GM21786 (cell line): ENCODE measurements around the gene CCDC85C.

ENCODE experiments used
- ATAC-seq: cut with Tn5 transposase; IDR thresholded peaks from one replicate; pipeline ENCODE4 v1.9.1; 2021; ENCODE audit not compliant: unreplicated experiment

The CCDC85C gene

DNA sequence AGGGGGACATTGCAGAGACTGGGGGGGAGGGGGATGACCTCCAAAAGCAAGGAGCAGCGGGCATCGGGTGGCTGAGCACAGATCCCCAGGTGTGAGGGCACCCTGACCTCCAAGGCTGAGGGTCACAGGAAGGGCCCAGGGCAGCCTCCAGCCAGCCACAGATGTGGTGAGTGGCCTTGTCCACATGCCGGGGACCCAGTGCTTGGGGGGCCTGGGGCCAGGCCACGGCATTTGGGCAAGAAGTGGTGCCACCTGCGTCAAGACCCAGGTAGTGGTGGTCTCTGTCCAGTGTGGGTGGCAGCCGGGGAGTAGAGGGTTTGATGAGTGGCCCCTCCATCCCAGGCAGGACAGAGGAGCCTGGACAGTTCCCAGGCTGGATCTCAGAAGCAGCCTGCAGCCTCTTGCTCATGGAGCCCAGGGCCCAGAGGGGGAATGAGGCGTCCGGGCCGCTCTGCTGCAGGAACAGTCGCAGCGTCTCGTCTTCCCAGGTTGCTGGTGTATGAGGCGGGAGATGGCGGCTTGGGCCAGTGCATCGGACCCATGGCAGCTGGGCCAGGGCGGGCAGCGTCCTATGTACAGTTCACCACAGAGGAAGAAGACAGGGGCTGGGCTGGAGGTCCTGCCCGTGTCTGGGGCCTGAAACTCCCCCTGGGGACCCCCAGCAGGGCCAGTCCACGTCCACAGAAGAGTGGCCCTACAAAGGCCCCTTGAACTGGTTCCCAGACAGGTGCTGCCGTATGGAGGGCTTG, 89.3 kb downstream of the CCDC85C start:
- ATAC-seq: no peak

DNA sequence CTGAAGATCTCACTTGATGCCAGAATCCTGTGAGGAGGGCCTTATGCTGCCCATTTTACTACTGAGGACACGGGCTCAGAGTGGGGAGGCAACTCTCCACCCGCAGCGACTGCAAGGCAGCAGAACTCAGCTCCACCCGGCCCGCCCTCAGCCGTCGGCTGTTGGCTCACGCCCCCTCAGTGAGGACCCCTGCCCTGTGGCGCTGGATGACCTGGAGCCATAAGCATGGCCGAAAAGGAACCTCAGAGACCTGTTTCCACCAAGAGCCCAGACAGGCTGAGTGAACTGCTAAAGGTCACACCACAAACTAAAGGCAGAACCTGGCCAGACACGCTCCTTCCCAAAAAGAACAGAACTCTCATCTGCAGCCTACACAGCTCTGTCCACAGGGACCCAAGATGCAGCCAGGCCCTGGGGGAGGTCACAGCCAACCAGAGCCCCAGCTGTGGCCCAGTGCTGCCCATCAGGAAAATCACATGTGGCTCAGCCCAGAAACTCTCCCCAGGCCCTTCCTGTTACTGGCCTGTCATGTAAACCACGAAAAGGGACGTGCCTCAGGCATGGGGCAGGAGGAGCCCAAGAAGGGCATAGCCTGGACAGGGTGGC, 90.0 kb downstream of the CCDC85C start:
- ATAC-seq: no peak

DNA sequence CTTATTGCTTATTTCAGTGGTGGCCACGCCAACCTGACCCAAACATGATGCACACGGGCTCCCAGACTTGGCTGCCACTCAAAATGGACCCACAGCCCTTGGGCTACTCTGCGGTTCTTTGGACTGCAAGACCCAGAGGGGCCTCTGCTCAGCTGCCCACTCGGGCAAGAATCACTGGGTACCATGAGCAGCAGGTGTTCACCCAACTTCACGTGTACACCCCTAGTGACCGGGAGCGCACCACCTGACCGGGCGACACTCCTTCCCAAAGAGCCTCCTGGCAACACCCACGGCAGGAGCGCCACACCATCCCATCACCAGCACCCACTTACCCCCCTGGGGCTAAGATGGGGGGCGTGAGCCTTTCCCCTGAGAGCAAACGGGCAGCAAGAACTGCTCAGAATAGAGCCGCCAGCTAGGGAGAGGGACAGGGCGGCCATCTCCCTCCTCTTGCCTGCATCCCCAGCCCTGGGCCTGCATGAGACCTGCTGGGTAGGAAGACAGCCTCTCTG, 90.8 kb downstream of the CCDC85C start:
- no peak for ATAC-seq

GRCh38 chr14:99512571-99513182, 91.3 kb downstream of the CCDC85C start:
- ATAC-seq: no peak

DNA sequence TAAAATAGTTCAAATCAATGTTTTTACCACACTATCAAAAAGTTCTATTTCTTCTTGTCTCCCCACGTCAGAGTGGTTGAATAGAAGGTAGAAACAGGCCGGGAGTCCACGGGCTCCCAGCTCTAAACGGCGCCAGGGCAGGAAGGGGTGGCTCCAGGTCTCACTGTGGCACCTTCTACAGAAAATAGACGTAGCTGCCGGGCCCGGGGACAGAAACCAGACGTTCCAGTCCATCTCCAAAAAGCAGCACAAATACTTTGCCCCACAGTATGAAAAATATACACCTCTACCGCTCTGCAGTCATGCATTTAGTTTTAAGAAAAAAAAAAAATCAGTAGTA, 91.9 kb downstream of the CCDC85C start:
- no peak for ATAC-seq

GRCh38 chr14:99511421-99512109, 92.4 kb downstream of the CCDC85C start:
- no peak for ATAC-seq

- ATAC-seq: no peak
These were observed 93.4 kb downstream of the CCDC85C start for GRCh38 chr14:99510556-99511139.

DNA sequence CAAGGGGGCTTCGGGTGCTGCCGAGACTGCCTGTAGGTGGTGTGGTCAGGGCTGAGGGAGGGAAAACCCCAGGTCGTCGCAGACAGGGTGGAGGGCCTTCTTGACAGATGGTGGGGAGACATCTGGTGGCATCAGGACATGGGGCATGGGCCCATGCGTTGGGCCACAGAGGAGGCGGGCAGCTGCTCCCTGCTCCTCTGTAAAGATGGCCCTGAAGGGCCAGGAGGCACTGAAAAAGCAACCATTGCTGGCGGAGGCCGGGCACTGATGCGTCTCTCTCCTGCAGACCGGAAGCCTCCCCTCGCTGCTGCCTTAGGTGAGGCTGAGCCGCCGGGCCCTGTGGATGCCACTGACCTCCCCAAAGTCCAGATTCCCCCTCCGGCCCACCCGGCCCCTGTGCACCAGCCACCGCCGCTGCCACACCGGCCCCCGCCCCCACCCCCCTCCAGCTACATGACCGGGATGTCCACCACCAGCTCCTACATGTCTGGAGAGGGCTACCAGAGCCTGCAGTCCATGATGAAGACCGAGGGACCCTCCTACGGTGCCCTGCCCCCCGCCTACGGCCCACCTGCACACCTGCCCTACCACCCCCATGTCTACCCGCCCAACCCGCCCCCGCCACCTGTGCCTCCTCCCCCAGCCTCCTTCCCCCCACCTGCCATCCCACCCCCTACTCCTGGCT, 94.0 kb downstream of the CCDC85C start:
- no peak for ATAC-seq

GRCh38 chr14:99508896-99509629, 94.9 kb downstream of the CCDC85C start:
- no peak for ATAC-seq

DNA sequence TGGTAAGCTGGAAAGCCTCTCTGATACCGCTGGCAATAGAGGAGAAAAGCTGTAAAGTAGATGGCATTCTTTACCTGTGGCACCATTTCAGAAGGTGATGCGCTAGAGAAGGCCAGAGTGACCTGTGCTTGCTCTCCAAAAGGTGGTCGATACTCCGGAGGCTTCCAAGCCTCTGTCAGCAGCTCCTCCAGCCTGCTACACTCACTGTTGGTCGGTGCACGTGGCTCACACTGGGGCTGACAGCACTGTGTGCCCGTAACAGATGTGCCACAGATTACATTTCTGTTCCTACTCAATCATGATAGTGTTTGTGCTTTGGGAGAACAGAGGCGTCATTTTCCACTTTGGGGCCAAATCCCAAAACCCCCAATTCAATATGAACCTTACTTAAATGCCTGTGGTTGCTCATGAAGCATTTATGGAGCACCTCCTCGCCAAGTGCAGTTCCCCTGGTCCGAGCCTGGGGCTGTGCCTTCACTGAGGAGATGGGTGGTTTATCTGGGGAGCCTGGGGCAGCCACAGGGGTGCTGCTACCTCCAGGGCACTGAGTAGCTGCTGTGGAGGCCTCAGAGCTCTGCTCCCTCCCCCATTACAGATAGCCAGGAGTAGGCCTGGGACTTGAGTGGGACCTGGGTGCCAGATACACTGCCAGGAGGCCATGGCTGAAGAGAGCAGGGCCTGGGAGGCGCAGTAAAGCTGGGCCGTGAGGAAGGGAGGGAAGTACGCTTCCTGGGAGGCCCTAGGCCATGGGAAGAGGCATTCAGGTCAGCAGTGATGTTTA, 96.0 kb downstream of the CCDC85C start:
- no peak for ATAC-seq

GRCh38 chr14:99506276-99506675, 97.7 kb downstream of the CCDC85C start:
- no peak for ATAC-seq

GRCh38 chr14:99505089-99505488, 98.9 kb downstream of the CCDC85C start:
- no peak for ATAC-seq

DNA sequence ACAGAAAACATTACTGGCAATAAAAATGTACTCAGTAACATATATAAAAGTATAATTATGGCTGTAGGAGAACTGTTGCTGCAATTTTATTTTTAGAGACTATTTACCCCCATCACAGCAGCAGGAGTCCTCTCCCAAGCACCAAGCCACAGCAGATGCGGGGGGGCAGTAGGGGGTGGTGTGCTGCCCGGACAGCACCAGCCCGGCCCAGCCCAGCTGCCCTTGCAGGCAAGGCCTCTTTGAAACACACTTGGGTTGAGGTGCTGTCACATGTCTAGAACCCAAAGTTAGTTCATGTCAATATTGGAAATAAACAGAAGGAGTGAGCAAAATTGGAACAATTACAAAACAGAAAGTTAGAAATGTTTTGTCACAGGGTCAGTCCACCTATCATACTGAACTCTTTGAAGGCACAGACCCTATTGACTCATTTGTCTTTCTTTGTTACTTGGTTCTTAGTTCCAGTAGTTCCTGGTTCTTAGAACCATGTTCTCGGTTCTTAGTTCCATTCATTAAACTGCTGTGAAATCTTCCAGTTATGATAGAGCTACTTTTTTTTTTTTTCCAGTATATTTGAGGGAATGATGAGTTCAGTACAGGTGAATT, 100.1 kb downstream of the CCDC85C start:
- ATAC-seq: no peak

- no peak for ATAC-seq
These were observed 101.0 kb downstream of the CCDC85C start for GRCh38 chr14:99502989-99503421.

- no peak for ATAC-seq
These were observed 106.1 kb downstream of the CCDC85C start for GRCh38 chr14:99497894-99498293.

- ATAC-seq: no peak
These were observed 106.7 kb downstream of the CCDC85C start for GRCh38 chr14:99497341-99497740.

DNA sequence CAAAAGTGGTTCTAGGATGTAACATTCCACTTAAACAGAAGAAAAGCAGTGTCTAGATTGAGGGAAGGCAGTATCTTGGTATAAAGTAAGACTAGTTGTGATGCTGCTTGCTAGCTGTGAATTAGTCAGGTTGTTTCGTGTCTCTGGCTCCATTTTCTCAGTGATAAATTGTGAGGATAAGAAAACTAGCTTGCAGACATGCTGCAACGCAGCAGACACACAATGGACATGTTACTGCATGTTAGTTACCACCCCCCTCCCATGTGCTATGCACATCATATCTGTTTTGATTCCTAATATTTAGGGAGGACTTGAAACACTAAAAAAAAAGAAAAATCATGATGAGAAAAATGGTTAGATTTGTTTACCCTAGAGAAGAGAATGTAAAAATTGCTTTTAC, 119.9 kb downstream of the CCDC85C start:
- no peak for ATAC-seq

DNA sequence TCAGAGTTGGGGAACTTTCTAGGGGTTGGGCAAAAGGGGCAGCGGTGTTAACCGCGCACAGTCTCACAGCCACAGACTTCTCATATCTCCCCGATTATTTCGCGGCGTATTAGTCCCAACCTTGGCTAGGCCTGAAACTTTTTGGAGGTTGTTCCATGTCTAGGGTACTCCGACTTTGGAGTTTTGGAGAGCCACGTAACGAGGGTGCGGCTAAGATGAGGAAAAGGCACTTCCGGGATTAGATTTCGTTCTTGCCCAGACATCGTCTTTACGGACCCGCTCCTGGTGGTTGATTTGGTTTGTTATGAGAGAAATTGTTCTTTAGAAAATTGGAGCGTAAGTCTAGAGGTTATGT, 122.3 kb downstream of the CCDC85C start:
- ATAC-seq: no peak
